Activated CD8-positive, alpha-beta memory T cell treated with anti-CD3 and anti-CD28 coated beads, Interleukin-2, amount 50 U/mL, for 24 hours (primary cell): ENCODE results near the gene COL6A5.

Experiments
- DNase-seq: peaks from one replicate; pipeline ENCODE4 v3.0.0-alpha.2; 2020; ENCODE audit errors: extremely low read depth

The COL6A5 gene

GRCh38 chr3:130519754-130520153, 174.3 kb downstream of the COL6A5 start:
- no peak for DNase-seq

- no peak for DNase-seq
Measured at GRCh38 chr3:130522399-130522798, 176.9 kb downstream of the COL6A5 start.

- no peak for DNase-seq
Measured at GRCh38 chr3:130527426-130527825, 182.0 kb downstream of the COL6A5 start.

- no peak for DNase-seq
Measured at GRCh38 chr3:130528120-130528519, 182.6 kb downstream of the COL6A5 start.

- DNase-seq, result no peak
Measured at GRCh38 chr3:130529486-130530215, 184.2 kb downstream of the COL6A5 start.

GRCh38 chr3:130533247-130533646, 187.8 kb downstream of the COL6A5 start:
- no peak for DNase-seq
